Stomach (tissue), 9 donors: Measurements from ENCODE around the gene EIF1AD. TPM values are rescaled to one million over a fixed set of nuclear protein-coding genes. Genes with fewer than 3 reads are reported as not detected.
"Not testable (repeated sequence)": the region's sequence is repeated elsewhere in the genome, so short reads cannot be mapped to it uniquely, and the experiment has no call there.

Source experiments
- DNase-seq, 2 donors: peaks; one replicate each; pipeline versions ENCODE4 v3.0.0 to v3.0.0-alpha.2; 2013 to 2019
- H3K27ac ChIP-seq, 5 donors: fragments of 200-600 bp in 4 of 5; sonication (generic) in 4 of 5; one replicate each; pipeline ENCODE4 v1.5.1; 2013 to 2019; ENCODE audit warnings: mild to moderate bottlenecking in 1 of 5, moderate library complexity in 1 of 5
- H3K27me3 ChIP-seq, 3 donors: fragments of 200-600 bp; sonication (generic); one replicate each; pipeline ENCODE4 v1.5.1; 2017 to 2019; ENCODE audit warnings: mixed run types in 1 of 3
- H3K36me3 ChIP-seq, 4 donors: fragments of 200-600 bp; sonication (generic); 1 replicate in 3 of 4; 2 replicates in 1 of 4; pipeline ENCODE4 v1.5.1; 2016 to 2019
- H3K4me1 ChIP-seq, 4 donors: fragments of 200-600 bp; sonication (generic); one replicate each; pipeline ENCODE4 v1.5.1; 2016 to 2019
- H3K4me3 ChIP-seq, 4 donors: fragments of 200-600 bp; sonication (generic) in 3 of 4; one replicate each; pipeline ENCODE4 v1.5.1; 2016 to 2019; ENCODE audit warnings: mild to moderate bottlenecking in 1 of 4
- H3K9me3 ChIP-seq, 4 donors: fragments of 200-600 bp; sonication (generic); one replicate each; pipeline ENCODE4 v1.5.1; 2016 to 2019
- EP300 ChIP-seq: sonication (generic); formaldehyde crosslinking; IDR thresholded peaks from one replicate; pipeline ENCODE4 v1.6.1; 2017; ENCODE audit warnings: antibody characterized with exemption
- POLR2A ChIP-seq, 4 donors: fragments of 450-650 bp; IDR thresholded peaks; one replicate each; pipeline ENCODE4 v1.6.1; 2016; ENCODE audit warnings: antibody characterized with exemption in 4 of 4, control low read depth in 2 of 4, mild to moderate bottlenecking in 1 of 4, moderate library complexity in 1 of 4
- POLR2AphosphoS5 ChIP-seq, 3 donors: sonication (generic); formaldehyde crosslinking; IDR thresholded peaks; one replicate each; pipeline ENCODE4 v1.6.1; 2016; ENCODE audit warnings: antibody characterized with exemption in 3 of 3
- WGBS, 5 donors: extraction: QIAGEN DNeasy Blood & Tissue Kit in 3 of 5; methylation state at CpG; one replicate each; pipeline versions ENCODE4 v1.1.5 to v1.1.7; 2013 to 2018; 5-methylcytosine and 5-hydroxymethylcytosine counted together
- intact Hi-C: fragments of 100-400 bp; cut with DNase I; formaldehyde crosslinking; loops from one replicate; pipeline ENCODE4 v1.15.1; 2023; ENCODE audit warnings: low total_unique reads
- polyA plus RNA-seq, 3 donors: library from polyadenylated mRNA; stranded (reverse); fragments of 200-250 nt; gene quantifications; one replicate each; pipeline ENCODE4 v1.2.3, GENCODE V29; 2013
- total RNA-seq, 5 donors: library from RNA; depleted of rRNA; stranded (reverse); fragments of >200 nt; gene quantifications; one replicate each; pipeline versions ENCODE4 v1.1.0 to v1.2.3, GENCODE V29; 2014 to 2016
- TF ChIP-seq, protein P1 (sequence below), 7 experiments: fragments of 450-650 bp in 4 of 7; fragments of 200-600 bp in 3 of 7; sonication (generic) in 3 of 7; IDR thresholded peaks; one replicate each; pipeline ENCODE4 v1.5.1; 2016 to 2019; ENCODE audit warnings: antibody characterized with exemption in 7 of 7, control low read depth in 2 of 7, mild to moderate bottlenecking in 1 of 7
- donor health status: healthy with polysubstance abuse.
- donor health status: Bipolar disorder and iron deficiency.
- donor health status: healthy.

EIF1AD gene
- total and polyA plus RNA-seq, 8 donors = 3.8 to 26.1 (median 13.1) TPM; not detected in 1

- peaks cover 0 to 42% (median 24%) of the 10 kb centered on the region in 3 donors for H3K27me3 ChIP-seq
- no peak for DNase-seq
- 57 to 74% (median 69%) methylated on average over 8 to 12 of the region's 12 CpGs for WGBS, 5 donors
- H3K36me3 ChIP-seq = no peaks in the 10 kb centered on the region
- peak overlapping the region in 2 of 4 donors; percentile 24 to 37 for H3K4me3 ChIP-seq
- intact Hi-C loops = no loop called here
- H3K9me3 ChIP-seq = no peaks in the 10 kb centered on the region
- H3K27ac ChIP-seq = no peak overlapping the region
- peaks cover 0 to 16% (median 12%) of the 10 kb centered on the region in 4 donors for H3K4me1 ChIP-seq
- no peak for TF ChIP-seq POLR2A (IDR thresholded peaks at IDR 0.05)
- no peak for TF ChIP-seq EP300
- TF ChIP-seq, protein P1, sequence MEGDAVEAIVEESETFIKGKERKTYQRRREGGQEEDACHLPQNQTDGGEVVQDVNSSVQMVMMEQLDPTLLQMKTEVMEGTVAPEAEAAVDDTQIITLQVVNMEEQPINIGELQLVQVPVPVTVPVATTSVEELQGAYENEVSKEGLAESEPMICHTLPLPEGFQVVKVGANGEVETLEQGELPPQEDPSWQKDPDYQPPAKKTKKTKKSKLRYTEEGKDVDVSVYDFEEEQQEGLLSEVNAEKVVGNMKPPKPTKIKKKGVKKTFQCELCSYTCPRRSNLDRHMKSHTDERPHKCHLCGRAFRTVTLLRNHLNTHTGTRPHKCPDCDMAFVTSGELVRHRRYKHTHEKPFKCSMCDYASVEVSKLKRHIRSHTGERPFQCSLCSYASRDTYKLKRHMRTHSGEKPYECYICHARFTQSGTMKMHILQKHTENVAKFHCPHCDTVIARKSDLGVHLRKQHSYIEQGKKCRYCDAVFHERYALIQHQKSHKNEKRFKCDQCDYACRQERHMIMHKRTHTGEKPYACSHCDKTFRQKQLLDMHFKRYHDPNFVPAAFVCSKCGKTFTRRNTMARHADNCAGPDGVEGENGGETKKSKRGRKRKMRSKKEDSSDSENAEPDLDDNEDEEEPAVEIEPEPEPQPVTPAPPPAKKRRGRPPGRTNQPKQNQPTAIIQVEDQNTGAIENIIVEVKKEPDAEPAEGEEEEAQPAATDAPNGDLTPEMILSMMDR (IDR thresholded peaks at IDR 0.05) = no peak
- no peak for TF ChIP-seq POLR2AphosphoS5 (IDR thresholded peaks at IDR 0.05)
Measured at GRCh38 chr11:66012371-66012945, 10.5 kb upstream of the EIF1AD start.

GRCh38 chr11:66011785-66012303 is 9.9 kb upstream of the EIF1AD start, which contains the start of gene CST6:
Gene CST6 (plus strand): TSS chr11:66012008. CDS start chr11:66012045, 37 bp downstream.
- intact Hi-C loops = no loop called here

GRCh38 chr11:66011239-66011784 is 9.4 kb upstream of the EIF1AD start:
- 36 to 50% (median 41%) methylated on average over 13 to 14 of the region's 14 CpGs for WGBS, 5 donors
- peaks cover 0 to 42% (median 24%) of the 10 kb centered on the region in 3 donors for H3K27me3 ChIP-seq
- TF ChIP-seq, protein P1 (IDR thresholded peaks at IDR 0.05) = no peak
- TF ChIP-seq POLR2AphosphoS5 (IDR thresholded peaks at IDR 0.05) (no peak), POLR2A (IDR thresholded peaks at IDR 0.05) (no peak), EP300 (no peak)
- no peaks in the 10 kb centered on the region for H3K36me3 ChIP-seq
- H3K9me3 ChIP-seq = no peaks in the 10 kb centered on the region
- intact Hi-C loops = no loop called here
- peak in 1 of 2 donors; percentile 32 for DNase-seq
- peaks cover 0 to 16% (median 12%) of the 10 kb centered on the region in 4 donors for H3K4me1 ChIP-seq
- peak overlapping the region; percentile 20 to 37 (median 25) for H3K4me3 ChIP-seq
- H3K27ac ChIP-seq = no peak overlapping the region

More at GRCh38 chr11:66011785-66012303, 9.9 kb upstream of the EIF1AD start, which contains the start of gene CST6:
- TF ChIP-seq EP300 (no peak), POLR2AphosphoS5 (IDR thresholded peaks at IDR 0.05) (no peak), POLR2A (IDR thresholded peaks at IDR 0.05) (no peak)
- TF ChIP-seq, protein P1 (IDR thresholded peaks at IDR 0.05) = no peak
- peak in 1 of 2 donors; percentile 34 for DNase-seq
- Histone ChIP-seq H3K9me3 (no peaks in the 10 kb centered on the region), H3K27me3 (peaks cover 0 to 42% (median 24%) of the 10 kb centered on the region in 3 donors), H3K4me1 (peaks cover 0 to 16% (median 12%) of the 10 kb centered on the region in 4 donors), H3K27ac (no peak within 1 kb of the TSS), H3K36me3 (no peaks in the 10 kb centered on the region), H3K4me3 (peak within 1 kb of the TSS; percentile 20 to 37 (median 25))
- WGBS, 5 donors = 5 to 17% (median 5%) methylated on average over 10 to 61 of the region's 61 CpGs

- H3K4me3 ChIP-seq, DNase-seq, H3K9me3 ChIP-seq, intact Hi-C loops, H3K27ac ChIP-seq: not testable (repeated sequence)
- Histone ChIP-seq H3K36me3 (peaks cover under 1 to 11% (median 6%) of the 10 kb centered on the region in 4 donors), H3K27me3 (peaks cover 0 to 42% (median 24%) of the 10 kb centered on the region in 3 donors), H3K4me1 (peaks cover 0 to 16% (median 12%) of the 10 kb centered on the region in 4 donors)
- WGBS, 5 donors = 45 to 57% (median 53%) methylated on average over 4 of the region's 4 CpGs
Measured at GRCh38 chr11:66010036-66010435, 8.1 kb upstream of the EIF1AD start.
